Measurements from ENCODE around the gene GFI1B. TPM values are rescaled to one million over a fixed set of nuclear protein-coding genes. Genes with fewer than 3 reads are reported as not detected.

Gene GFI1B
- polyA plus RNA-seq, 1 experiment, result 0.16 TPM

- H3K4me3 ChIP-seq (ENCODE audit: low read depth, low read length), result no peak overlapping the region
- TF ChIP-seq CTCF (IDR thresholded peaks at IDR 0.05; ENCODE audit: low read depth, low read length), result no peak
- CTCF ChIA-PET, result no interaction called here
- H3K27me3 ChIP-seq (ENCODE audit: control insufficient read depth, insufficient read depth, low read length), result peaks cover 24% of the 10 kb centered on the region
- no peak for DNase-seq (ENCODE audit: low read depth, low spot score)
- H3K27ac ChIP-seq (ENCODE audit: low read depth, low read length), result no peak overlapping the region
- H3K9me3 ChIP-seq (ENCODE audit: control insufficient read depth, insufficient read depth, low read length), result peaks cover 3% of the 10 kb centered on the region; the same call in 1 of the 2 replicates
- POLR2A ChIA-PET, result no interaction called here
Observed at GRCh38 chr9:133008406-133008805, 29.9 kb downstream of the GFI1B start.

DNA sequence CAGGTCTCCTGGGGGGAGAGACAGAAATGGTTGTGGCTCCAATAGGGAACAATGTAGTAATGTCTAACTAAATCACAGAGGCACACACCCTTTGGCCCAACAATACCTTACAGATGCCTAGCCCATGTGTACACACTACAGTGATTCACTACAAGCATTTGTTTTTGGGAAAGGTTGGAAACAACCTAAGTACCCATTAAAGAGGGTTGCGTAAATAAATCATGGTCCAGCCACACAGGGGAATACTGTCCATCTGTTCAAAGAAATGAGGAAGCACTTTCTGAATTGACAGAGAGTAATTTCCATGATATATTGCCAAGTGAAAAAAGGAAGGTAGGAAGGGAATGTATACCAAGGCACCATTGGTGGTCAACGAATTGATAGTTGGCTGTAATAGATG, 30.3 kb downstream of the GFI1B start:
- H3K4me3 ChIP-seq (ENCODE audit: low read depth, low read length), result no peak overlapping the region
- no peak for DNase-seq (ENCODE audit: low read depth, low spot score)
- POLR2A ChIA-PET, result no interaction called here
- peaks cover 20% of the 10 kb centered on the region for H3K27me3 ChIP-seq (ENCODE audit: control insufficient read depth, insufficient read depth, low read length)
- H3K27ac ChIP-seq (ENCODE audit: low read depth, low read length), result no peak overlapping the region
- peaks cover 3% of the 10 kb centered on the region; the same call in 1 of the 2 replicates for H3K9me3 ChIP-seq (ENCODE audit: control insufficient read depth, insufficient read depth, low read length)
- CTCF ChIA-PET, result no interaction called here
- no peak for TF ChIP-seq CTCF (IDR thresholded peaks at IDR 0.05; ENCODE audit: low read depth, low read length)

GRCh38 chr9:133009906-133010582, 31.6 kb downstream of the GFI1B start:
- H3K27me3 ChIP-seq (ENCODE audit: control insufficient read depth, insufficient read depth, low read length), result peaks cover 10% of the 10 kb centered on the region
- no peak overlapping the region for H3K4me3 ChIP-seq (ENCODE audit: low read depth, low read length)
- CTCF ChIA-PET, result interaction anchor here (0.6 to 5.0 kb wide), 2 partner anchors 13 to 25 kb away, joined by 5 to 37 read pairs; no protein-coding TSS in a partner anchor
- peaks cover 3% of the 10 kb centered on the region; the same call in 1 of the 2 replicates for H3K9me3 ChIP-seq (ENCODE audit: control insufficient read depth, insufficient read depth, low read length)
- DNase-seq (ENCODE audit: low read depth, low spot score), result no peak
- no peak overlapping the region for H3K27ac ChIP-seq (ENCODE audit: low read depth, low read length)
- TF ChIP-seq CTCF (IDR thresholded peaks at IDR 0.05; ENCODE audit: low read depth, low read length), result no peak
- POLR2A ChIA-PET, result no interaction called here

GRCh38 chr9:133014696-133015095, 36.2 kb downstream of the GFI1B start:
- Histone ChIP-seq H3K27ac (ENCODE audit: low read depth, low read length) (no peak overlapping the region), H3K9me3 (ENCODE audit: control insufficient read depth, insufficient read depth, low read length) (peaks cover 3% of the 10 kb centered on the region; the same call in 1 of the 2 replicates), H3K4me3 (ENCODE audit: low read depth, low read length) (no peak overlapping the region), H3K27me3 (ENCODE audit: control insufficient read depth, insufficient read depth, low read length) (peaks cover 5% of the 10 kb centered on the region)
- ChIA-PET POLR2A (no interaction called here), CTCF (interaction anchor here (1.0 to 5.0 kb wide), 2 partner anchors 9 to 36 kb away, joined by 3 to 37 read pairs; partner anchors contain the start of gene GFI1B)
- TF ChIP-seq CTCF (IDR thresholded peaks at IDR 0.05; ENCODE audit: low read depth, low read length), result no peak
- DNase-seq (ENCODE audit: low read depth, low spot score), result no peak

GRCh38 chr9:133023117-133023890, 44.8 kb downstream of the GFI1B start:
- no peaks in the 10 kb centered on the region for H3K27me3 ChIP-seq (ENCODE audit: control insufficient read depth, insufficient read depth, low read length)
- no peak overlapping the region for H3K27ac ChIP-seq (ENCODE audit: low read depth, low read length)
- no peak for TF ChIP-seq CTCF (IDR thresholded peaks at IDR 0.05; ENCODE audit: low read depth, low read length)
- no peak overlapping the region for H3K4me3 ChIP-seq (ENCODE audit: low read depth, low read length)
- CTCF ChIA-PET, result interaction anchor here (0.6 to 4.1 kb wide), 14 partner anchors 9 to 121 kb away, joined by 3 to 57 read pairs (median 6); partner anchors contain the start of gene GTF3C5
- DNase-seq (ENCODE audit: low read depth, low spot score), result no peak
- POLR2A ChIA-PET, result no interaction called here
- no peaks in the 10 kb centered on the region; the same call in 1 of the 2 replicates for H3K9me3 ChIP-seq (ENCODE audit: control insufficient read depth, insufficient read depth, low read length)
